ENCODE measurements around the gene ADGRB2.

The ADGRB2 gene

GRCh38 chr1:31804098-31804497 lies 40.0 kb upstream of the ADGRB2 start:
- TF ChIP-seq, protein P1, sequence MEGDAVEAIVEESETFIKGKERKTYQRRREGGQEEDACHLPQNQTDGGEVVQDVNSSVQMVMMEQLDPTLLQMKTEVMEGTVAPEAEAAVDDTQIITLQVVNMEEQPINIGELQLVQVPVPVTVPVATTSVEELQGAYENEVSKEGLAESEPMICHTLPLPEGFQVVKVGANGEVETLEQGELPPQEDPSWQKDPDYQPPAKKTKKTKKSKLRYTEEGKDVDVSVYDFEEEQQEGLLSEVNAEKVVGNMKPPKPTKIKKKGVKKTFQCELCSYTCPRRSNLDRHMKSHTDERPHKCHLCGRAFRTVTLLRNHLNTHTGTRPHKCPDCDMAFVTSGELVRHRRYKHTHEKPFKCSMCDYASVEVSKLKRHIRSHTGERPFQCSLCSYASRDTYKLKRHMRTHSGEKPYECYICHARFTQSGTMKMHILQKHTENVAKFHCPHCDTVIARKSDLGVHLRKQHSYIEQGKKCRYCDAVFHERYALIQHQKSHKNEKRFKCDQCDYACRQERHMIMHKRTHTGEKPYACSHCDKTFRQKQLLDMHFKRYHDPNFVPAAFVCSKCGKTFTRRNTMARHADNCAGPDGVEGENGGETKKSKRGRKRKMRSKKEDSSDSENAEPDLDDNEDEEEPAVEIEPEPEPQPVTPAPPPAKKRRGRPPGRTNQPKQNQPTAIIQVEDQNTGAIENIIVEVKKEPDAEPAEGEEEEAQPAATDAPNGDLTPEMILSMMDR (IDR thresholded peaks at IDR 0.05; ENCODE audit: low read length, missing control alignments): no peak
- no peak for DNase-seq (ENCODE audit: low read depth)
- H3K4me3 ChIP-seq (replicated peaks; ENCODE audit: low read depth, low read length): no peak overlapping the region

DNA sequence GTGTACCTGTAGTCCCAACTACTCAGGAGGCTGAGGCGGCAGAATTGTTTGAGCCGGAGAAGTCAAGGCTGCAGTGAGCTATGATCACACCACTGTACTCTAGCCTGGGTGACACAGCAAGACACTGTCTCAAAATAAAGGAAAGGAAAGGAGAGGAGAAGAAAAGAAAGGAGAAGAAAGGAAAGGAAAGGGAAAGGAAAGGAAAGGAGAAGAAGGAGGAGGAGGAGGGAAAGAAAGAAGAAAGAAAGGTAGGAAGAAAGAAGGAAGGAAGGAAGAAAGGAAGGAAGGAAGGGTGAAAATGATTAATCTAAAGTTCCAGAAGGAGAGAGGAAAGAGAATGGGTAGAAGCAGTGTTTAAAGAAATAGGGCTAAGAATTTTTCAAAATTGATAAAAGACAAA lies 39.5 kb upstream of the ADGRB2 start:
- TF ChIP-seq, protein P1 (IDR thresholded peaks at IDR 0.05; ENCODE audit: low read length, missing control alignments): no peak
- no peak for DNase-seq (ENCODE audit: low read depth)
- no peak overlapping the region for H3K4me3 ChIP-seq (replicated peaks; ENCODE audit: low read depth, low read length)

DNA sequence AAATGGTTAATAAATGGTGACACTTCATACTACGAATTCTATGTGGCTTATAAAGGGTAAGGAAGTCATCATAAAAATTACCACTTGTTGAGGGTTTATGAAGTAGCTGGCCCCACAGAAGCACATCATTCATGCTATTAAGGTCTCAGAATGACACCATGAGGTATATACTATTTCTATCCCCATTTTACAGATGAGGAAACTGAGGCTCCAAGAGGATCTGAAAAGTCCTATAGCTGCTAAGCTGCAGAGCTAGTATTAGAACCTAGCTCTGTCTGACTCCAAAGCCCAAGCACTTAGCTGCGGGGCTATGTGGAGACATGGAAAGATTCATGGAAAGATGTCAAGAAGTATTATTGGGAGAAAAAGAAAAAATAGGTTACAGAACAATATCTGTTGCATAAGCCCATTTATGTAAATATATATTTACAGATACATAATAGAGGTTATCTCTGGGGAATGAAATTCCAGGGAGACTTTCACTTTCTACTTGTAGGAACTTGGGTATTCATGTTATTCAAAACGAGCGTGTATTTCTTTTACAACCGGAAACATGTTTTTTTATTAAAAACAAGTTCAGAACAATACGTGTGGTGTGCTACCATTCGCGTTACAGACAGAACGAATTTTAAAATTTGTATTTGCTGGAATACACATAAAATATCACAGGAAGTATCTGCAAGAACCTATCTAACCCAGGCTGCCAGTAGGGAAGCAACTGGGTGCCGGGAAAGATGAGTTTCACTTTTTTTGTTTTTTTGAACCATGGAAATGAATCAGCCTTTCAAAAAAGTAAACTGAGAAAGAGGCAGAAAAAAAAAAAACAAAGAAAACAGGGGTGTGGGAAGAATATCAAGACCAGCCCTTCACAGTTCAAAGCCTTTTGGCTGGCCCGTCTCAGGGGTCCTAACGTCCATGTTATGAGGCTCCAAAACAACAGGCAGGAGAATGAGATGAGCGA lies 38.3 kb upstream of the ADGRB2 start:
- TF ChIP-seq, protein P1 (IDR thresholded peaks at IDR 0.05; ENCODE audit: low read length, missing control alignments): no peak
- no peak overlapping the region for H3K4me3 ChIP-seq (replicated peaks; ENCODE audit: low read depth, low read length)
- no peak for DNase-seq (ENCODE audit: low read depth)

- no peak overlapping the region for H3K4me3 ChIP-seq (replicated peaks; ENCODE audit: low read depth, low read length)
- no peak for DNase-seq (ENCODE audit: low read depth)
- TF ChIP-seq, protein P1 (IDR thresholded peaks at IDR 0.05; ENCODE audit: low read length, missing control alignments): no peak
Observed at GRCh38 chr1:31801458-31801857, 37.3 kb upstream of the ADGRB2 start.

- TF ChIP-seq, protein P1 (IDR thresholded peaks at IDR 0.05; ENCODE audit: low read length, missing control alignments): no peak
- H3K4me3 ChIP-seq (replicated peaks; ENCODE audit: low read depth, low read length): no peak overlapping the region
- no peak for DNase-seq (ENCODE audit: low read depth)
Observed at GRCh38 chr1:31800674-31800967, 36.5 kb upstream of the ADGRB2 start.

GRCh38 chr1:31799895-31800673 lies 35.9 kb upstream of the ADGRB2 start:
- H3K4me3 ChIP-seq (replicated peaks; ENCODE audit: low read depth, low read length): no peak overlapping the region
- DNase-seq (ENCODE audit: low read depth): no peak
- TF ChIP-seq, protein P1 (IDR thresholded peaks at IDR 0.05; ENCODE audit: low read length, missing control alignments): no peak

Data from fibroblast of pulmonary artery (primary cell).